HG02943 (cell line): ENCODE data around the gene CALN1.

ENCODE experiments used
- ATAC-seq: cut with Tn5 transposase; IDR thresholded peaks from one replicate; pipeline ENCODE4 v1.9.1; 2021; ENCODE audit warnings: mild to moderate bottlenecking, low read depth, moderate library complexity; ENCODE audit not compliant: unreplicated experiment

CALN1 gene

DNA sequence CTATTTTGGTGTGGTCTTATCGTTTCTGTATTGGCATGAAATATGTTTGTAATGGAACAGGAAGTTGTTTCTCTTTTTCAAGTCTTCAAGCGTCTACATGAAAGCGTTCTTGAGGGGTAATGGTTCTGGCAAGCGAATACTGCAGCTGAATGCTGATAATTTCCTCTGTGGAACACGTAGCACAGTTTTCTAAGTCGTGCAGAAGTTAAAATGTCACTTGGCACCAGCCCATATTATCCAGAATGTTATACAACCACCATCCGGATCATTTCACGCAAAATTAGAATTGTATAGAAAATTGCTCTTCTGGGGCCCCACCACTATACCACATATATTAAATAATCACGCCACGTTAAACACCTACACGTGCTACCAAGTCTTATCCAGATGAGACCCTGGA, 354.3 kb downstream of the CALN1 start:
- no peak for ATAC-seq

DNA sequence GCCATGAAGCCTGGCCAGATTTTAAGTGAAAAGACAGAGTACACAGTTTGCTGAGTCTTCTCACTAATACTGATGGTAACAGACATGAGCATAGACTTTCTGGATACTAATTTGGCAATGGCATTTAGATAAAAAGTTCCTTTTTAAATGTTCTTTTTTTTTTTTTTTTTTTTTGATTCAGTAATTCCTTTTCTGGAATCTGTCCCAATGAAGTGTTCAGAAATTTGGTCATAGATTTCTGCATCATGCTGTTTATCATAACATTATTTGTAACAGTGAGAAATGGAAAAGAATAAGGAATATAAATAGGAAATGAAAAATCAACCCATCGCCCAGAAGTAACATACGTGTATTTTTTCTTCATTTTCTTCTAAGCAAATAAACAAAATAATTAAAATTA, 354.9 kb downstream of the CALN1 start:
- no peak for ATAC-seq

DNA sequence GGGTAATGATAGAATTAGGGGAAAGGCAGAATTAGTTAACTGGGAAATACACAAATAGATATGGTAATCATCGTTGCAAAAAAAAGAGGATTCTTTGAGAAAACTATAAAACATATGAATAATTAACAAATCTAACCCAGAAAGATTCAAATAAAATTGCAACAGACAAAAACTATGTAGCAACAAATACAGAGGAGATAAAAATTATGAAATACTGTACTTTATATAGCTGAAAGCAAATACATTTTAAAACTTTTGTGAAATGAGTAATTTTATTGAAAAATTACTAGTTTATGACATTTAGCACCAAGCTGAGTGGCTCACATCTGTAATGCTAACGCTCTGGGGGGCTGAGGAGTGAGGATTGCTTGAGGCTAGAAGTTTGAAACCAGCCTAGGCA, 356.7 kb downstream of the CALN1 start:
- no peak for ATAC-seq

DNA sequence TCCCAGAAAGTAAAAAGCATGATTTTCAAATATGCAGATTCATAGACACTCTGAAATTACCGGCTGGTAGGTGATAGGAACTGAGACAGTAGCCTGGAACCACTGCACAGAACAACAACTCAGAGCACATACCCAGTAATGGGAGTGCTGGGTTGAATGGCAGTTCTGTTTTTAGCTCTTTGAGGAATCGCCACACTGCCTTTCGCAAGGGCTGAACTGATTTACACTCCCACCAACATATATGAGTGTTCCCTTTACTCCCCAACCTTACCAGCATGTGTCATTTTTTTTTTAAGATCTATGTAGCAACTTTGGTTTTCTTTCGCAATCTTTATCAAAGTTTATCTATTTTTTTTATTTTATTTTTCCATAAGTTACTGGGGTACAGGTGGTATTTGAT, 358.8 kb downstream of the CALN1 start:
- no peak for ATAC-seq

DNA sequence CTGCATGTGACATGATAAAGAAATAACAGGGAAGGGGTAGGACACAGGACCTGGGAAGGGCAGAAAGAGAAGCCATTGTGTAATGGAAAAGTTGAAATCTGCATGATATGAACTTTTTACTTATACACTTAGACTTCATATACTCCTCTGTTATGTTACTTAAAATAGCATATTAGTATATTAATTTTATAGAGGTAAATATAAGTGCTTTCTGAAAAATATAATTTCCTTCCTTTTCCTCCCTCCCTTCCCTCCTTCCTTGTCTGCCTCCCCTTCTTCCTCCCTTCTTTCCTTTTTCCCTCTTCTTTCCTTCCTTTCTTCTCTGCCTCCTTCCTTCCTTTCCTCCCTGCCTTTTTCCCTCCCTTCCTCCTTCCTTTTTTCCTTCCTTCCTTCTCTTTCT, 363.7 kb downstream of the CALN1 start:
- no peak for ATAC-seq

DNA sequence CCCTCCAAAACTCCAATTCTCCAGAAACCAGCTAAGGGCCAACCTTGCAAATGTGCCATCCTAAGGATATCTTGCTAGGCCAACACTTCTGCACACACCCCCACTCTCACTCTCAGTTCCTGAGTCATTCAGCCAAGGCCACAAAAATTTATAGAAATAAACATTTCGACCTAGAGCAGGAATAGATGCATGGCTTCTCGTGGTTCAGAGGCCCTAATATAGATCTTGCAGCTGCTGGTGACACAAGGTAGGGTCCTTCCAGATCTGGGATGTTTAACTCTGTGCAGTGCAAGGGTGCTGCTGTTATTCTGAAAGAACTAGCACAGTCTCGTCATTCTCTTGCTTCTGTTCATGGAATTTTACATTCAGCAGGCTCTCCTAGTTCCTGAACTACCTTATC, 369.3 kb downstream of the CALN1 start:
- no peak for ATAC-seq

DNA sequence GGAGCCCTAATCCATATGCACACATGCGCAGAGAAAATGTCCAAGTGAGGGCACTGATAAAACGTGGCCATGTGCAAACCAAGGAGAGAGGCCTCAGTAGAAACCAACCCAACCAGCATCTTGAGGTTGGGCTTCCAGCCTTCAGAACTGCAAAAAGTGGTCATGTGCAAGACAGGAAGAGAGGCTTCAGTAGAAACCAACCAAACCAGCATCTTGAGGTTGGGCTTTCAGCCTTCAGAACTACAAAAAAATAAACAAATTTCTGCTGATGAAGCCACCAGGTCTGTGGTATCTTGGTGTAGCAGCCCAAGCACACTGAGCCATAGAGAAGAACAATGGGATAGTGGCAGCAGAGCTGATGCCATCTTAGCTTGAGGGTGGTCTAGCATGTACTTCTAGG, 371.5 kb downstream of the CALN1 start:
- no peak for ATAC-seq

DNA sequence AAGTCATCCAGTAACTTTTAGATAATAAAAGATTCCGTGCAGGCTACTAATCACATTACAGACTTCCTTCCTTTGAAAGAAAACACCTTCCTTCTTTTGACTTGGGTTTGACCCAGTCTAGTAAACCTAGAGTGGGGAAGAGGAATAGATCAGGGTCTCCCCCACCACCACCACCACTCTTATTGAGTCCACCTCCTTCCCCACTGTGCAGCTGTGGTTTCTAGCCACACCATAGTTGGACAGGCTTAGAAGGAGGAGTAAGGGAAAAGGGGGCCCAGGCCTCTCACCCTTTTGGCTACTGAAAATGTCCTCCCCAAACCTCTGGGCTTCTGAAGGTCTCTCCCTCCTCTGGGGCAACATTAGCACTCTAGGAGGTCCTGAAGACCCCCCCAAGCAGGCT, 372.7 kb downstream of the CALN1 start:
- ATAC-seq = no peak

DNA sequence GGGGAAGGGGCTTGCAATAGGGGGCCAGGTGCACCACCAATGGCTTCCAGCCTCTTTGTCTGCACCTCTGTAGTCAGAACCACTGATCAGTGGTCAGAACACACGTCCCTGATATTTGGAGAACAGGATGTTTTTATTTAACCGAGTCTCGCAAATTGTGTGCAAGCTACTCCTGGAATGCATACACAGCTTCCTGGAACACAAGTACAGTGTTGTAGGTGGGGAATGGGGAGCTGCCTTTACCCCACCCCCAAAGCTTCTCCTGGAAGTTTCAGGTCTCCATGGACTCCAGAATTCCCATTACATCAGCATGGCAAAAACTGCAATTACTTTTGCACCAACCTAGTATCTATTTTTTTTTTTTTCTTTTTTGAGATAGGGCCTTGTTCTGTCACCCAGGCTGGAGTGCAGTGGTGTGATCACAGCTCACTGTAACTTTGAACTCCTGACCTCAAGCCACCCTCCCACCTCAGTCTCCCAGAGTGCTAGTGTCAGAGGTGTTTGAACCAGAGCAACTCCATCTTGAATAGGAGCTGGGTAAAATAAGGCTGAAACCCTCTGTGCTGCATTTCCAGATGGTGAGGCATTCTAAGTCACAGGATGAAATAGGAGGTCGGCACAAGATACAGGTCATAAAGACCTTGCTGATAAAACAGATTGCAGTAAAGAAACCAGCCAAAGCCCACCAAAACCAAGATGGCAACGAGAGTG, 374.0 kb downstream of the CALN1 start:
- no peak for ATAC-seq

DNA sequence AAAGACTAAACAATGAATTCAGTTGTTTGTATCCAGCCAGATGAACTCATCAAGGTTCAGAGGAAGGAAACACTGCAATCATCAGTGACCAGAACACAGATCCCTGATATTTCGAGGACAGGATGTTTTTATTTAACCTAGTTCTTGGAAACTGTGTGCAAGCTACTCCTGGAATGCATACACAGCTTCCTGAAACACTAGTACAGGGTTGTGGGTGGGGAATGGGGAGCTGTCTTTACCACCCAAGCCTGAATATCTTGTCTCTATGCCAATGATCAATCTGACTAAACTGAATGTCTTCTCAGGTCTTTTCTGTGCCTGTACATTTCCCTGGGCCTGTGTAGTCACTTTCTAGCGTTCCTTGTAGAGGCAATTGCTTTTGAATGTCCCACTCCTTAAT, 374.6 kb downstream of the CALN1 start:
- ATAC-seq = no peak

DNA sequence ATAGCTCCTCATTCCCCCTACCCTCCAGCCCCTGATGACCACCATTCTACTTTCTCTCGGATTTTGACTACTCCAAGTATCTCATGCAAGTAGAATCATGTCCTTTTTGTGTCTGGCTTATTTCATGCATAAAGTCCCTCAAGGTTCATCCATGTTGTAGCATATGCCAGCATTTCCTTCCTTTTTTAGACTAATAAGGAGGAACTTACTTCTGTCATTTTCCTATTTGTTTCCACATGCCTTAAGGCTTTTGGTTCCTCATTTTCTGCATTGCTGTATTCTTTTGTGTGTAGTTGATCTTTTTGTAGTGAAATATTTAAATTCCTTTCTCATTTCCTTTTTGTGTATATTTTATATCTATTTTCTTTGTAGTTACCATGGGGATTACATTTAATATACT, 376.9 kb downstream of the CALN1 start:
- ATAC-seq = no peak

DNA sequence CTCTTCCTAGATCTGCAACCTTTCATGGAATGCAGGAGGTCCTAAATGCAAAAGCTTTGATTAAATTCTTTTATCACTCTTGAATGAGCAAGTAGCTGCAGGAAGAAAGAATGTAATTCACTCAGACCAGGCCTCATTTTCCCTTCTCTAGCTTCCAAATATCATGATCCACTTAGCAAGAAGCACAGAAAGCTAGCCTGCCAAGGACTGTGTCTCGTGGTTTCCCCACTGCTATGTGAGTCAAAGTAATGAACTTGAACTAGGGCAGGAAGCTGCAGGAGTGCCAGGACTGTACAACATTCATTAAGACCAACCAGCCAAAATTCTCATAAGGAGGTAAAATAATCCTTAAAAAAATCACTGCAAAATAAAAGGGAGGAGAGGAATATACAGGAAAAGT, 379.2 kb downstream of the CALN1 start:
- no peak for ATAC-seq

DNA sequence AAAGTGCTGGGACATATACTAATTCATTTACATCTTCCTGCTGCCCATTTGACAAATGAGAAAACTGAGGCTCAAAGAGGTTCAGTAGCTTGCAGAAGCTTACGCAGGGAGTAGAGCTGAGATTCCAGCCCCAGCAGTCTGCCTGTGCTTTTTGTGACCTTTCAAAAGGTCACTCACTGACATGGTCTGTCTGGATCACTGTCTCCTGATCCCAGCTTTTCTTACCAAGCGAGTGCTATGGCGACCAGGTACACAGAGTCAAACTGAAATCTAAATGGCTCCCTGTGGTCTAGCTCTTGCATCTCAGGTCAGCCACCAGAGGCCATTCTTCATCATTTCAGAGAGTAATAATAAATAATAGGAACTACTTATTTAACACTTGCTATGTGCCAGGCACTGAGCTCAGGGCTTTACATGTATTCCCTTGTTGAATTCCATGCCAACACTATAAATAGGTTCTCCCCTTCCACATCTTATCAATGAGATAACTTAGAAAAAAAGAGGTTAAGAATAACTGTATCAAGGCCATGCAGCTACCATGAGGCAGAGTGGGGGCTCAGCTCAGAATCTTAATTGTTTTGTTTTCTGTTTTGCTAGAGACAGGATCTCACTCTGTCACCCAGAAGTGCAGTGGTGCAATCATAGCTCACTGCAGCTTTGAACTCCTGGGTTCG, 381.0 kb downstream of the CALN1 start:
- ATAC-seq = no peak

DNA sequence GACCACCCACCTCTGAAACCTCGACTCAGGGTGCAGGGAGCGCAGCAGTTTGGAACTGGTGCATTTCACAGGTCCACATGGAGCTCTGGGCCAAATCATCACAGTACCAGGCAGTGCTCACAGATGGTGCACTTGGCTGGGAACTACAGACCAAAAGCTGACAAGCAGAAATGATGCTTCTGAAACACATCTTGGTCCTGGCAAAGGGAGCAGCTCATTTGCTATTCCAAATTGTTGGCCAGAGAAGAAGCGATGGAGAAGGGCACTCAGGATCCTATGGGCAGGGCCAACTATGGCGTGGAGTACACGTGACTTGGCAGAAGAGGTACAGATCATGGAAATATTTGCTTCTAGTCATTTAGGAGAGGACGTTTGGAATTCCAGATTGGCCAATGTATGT, 383.9 kb downstream of the CALN1 start:
- ATAC-seq = no peak

DNA sequence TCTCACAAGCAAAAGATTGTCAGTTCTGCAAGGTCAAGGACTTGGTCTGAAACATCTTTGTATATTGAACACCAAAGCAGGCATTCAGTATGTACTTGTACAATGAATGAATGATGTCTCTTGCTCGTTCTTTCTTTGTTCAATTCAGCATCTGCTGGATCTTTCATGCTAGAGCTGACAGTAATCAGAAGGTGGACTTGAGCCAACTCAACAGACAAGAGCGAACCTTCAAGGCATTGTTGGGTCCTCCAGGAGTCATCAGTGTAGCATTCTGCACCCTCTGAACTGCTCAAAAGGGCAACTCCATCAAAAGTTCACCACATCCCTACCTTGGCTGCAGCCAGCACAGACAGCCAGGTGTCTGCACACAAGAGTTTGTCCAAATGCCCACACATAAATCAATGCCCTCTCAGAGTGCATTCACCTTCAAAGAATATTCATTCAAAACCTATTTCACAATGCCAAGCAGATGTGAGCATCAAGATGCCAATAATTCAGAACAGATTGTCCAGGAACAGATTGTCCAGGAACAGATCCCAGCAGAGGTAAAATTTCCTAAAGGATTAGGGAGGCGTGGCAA, 386.7 kb downstream of the CALN1 start:
- no peak for ATAC-seq

DNA sequence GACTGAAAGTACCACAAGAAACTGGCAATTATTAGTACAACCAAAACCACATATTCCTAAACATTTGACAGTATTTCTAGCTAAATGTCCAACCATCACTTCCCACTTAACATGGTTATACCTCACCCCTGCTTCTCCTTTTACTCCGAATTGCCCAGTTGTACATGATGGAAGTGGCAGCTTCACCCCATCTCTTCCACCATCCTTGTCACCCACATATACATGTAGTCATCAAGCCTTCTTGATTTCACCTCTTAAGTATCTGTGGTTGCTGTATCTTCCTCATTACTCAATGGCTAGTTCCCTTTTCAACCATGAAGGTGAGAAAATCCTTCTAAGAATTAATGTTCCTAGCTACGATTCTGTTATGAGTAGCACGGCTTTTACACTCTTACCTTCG, 388.2 kb downstream of the CALN1 start:
- ATAC-seq = no peak

DNA sequence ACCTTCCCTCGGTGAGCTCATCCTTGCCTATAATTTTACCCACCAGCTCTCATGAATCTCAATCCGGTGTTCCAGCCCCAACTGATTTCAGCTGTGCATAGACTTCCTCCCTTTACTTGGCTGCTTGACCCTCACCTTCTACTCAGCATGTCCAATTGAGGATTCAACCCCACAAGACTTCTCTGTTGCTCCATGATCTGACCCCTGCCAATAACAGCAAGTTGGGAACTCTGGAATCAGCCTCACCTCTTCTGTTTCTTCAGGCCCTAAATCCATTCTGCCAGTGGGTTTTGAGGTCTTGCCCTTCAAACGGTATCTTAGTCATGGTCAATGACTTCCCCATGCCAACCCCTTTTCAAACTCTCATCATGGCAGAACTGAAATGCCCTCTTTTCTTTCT, 390.4 kb downstream of the CALN1 start:
- no peak for ATAC-seq

DNA sequence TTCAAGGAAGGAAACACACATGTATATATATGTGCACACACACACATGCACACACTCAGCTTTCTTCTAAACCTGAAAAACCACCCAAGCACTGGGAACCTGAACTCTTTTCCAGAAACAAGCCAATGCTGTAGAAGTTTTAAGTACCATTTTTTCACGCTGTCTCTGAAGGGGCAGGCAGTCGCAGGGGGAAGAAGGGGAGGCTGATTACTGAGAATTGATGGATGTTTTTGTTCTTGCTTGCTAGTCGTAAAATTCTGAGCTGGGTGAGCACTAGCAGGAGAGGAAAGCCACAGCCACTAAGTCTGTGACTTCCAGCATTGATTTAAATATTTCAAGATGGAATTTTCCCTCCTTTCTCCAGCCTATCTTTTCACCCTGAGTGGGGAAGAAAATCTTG, 391.8 kb downstream of the CALN1 start:
- ATAC-seq = no peak

DNA sequence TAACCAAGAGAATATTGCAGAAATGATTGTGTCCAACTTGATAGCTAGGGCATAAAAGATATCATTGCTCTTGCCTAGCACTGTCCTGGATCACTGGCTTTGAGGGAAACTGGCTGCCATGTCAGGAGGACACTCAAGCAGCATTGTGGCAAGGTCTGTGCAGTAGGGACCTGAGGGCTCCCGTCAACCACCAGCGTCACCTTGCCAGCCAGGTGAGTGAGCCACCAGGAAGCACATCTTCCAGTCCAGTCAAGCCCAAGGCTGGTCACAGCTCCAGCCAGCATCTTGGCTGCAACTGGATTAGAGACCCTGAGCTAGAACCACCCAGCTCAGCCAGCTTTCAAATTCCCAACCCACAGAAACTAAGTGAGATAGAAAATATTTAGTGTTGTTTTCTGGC, 392.7 kb downstream of the CALN1 start:
- no peak for ATAC-seq

DNA sequence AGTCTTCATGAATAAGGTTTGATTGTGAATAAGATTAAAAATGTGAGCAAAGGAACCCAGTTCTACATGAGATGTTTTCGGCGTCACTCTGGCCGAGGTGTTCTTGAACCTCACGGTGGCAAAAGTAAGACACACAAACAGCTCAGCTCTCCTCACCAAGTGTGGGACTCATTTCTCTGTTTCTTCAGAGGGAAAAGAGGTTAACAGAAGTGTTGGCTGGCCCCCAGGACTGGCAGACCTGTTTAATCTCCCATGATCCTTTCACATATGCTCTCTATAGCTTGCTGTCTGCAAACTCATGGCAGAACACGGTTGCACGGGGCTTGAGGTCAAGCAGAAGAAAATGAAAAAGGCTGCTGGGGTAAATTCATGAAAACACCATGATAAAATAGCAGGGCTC, 394.4 kb downstream of the CALN1 start:
- ATAC-seq = no peak

DNA sequence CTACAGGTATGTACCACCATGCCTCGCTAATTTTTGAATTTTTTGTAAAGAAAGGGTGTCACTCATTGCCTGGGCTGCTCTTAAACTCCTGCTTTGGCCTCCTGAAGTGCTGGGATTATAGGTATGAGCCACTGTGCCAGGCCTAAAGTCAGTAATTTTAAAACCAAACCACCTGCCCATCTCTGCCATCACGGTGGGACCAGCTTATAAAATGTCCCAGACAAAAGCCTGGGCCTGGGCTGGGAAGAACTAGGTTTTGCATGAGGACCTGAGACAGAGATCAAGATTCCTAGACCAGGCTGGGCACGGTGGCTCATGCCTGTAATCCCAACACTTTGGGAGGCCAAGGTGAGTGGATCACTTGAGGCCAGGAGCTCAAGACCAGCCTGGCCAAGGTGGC, 395.6 kb downstream of the CALN1 start:
- no peak for ATAC-seq

DNA sequence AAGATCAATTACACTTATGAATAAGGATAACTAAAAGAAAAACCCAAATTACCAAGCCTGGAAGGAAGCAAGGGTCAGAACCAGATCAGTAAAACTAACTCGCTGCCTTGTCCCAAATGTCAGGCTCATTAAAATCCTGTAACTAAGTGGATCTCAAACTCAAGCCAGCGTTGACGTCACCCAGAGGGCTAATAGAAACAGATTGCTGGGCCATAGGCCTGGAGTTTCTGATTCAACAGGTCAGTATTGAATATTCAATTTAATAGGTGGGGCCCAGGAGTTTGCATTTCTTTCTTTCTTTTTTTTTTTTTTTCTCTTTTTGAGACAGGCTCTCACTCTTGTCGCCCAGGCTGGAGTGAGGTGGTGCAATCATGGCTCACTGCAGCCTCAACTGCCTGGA, 397.0 kb downstream of the CALN1 start:
- ATAC-seq = no peak
